SU-DHL-6 (cell line): Measurements from ENCODE around the gene HYDIN.

Experiments
- H2AFZ ChIP-seq: fragments of 200-600 bp; sonication (generic); 2 replicates; pipeline ENCODE4 v1.6.1; 2014; ENCODE audit warnings: low read depth, mild to moderate bottlenecking, moderate library complexity, mixed read lengths, antibody characterized with exemption, low read length; ENCODE audit not compliant: severe bottlenecking
- H3F3A ChIP-seq: fragments of 200-600 bp; shearing (Covaris generic); 2 replicates; pipeline ENCODE4 v1.6.0; 2016; ENCODE audit warnings: antibody characterized with exemption, mild to moderate bottlenecking; ENCODE audit not compliant: insufficient read depth
- H3K27ac ChIP-seq: fragments of 200-600 bp; sonication (generic); 2 replicates; pipeline ENCODE4 v1.5.1; 2016; ENCODE audit warnings: low read depth, mild to moderate bottlenecking, low read length, moderate library complexity, mixed read lengths
- H3K27me3 ChIP-seq: fragments of 200-600 bp; sonication (generic), shearing (Covaris generic); 2 replicates; pipeline ENCODE4 v1.6.0; 2014; ENCODE audit warnings: mild to moderate bottlenecking, low read length
- H3K36me3 ChIP-seq: fragments of 200-600 bp; sonication (generic); 2 replicates; pipeline ENCODE4 v1.6.1; 2014; ENCODE audit warnings: mild to moderate bottlenecking, low read length, mixed read lengths
- H3K4me2 ChIP-seq: fragments of 300-600, 200-600 bp; shearing (Covaris generic), sonication (generic); 2 replicates; pipeline ENCODE4 v1.6.0; 2014; ENCODE audit warnings: low read length, low read depth, mild to moderate bottlenecking; ENCODE audit not compliant: poor library complexity, severe bottlenecking
- H3K4me3 ChIP-seq: fragments of 200-600 bp; sonication (generic); 2 replicates; pipeline ENCODE4 v1.5.1; 2014; ENCODE audit warnings: antibody characterized with exemption, low read length, mild to moderate bottlenecking, mixed read lengths; ENCODE audit not compliant: insufficient read depth, poor library complexity, severe bottlenecking
- H3K79me2 ChIP-seq: fragments of 200-600 bp; sonication (generic); 2 replicates; pipeline ENCODE4 v1.6.1; 2014; ENCODE audit warnings: mild to moderate bottlenecking, low read length, moderate library complexity; ENCODE audit not compliant: insufficient read depth
- H3K9ac ChIP-seq: fragments of 200-600 bp; sonication (generic); 2 replicates; pipeline ENCODE4 v1.7.0; 2014; ENCODE audit warnings: mild to moderate bottlenecking, low read length
- H3K9me2 ChIP-seq: fragments of 200-600 bp; sonication (generic); replicated peaks from 2 replicates; pipeline ENCODE4 v1.6.1; 2014; ENCODE audit warnings: low read length; ENCODE audit not compliant: insufficient read depth
- H3K9me3 ChIP-seq: fragments of 200-600 bp; sonication (generic); 2 replicates; pipeline ENCODE4 v1.6.1; 2014; ENCODE audit warnings: low read length, mixed read lengths; ENCODE audit not compliant: insufficient read depth
- H4K20me1 ChIP-seq: fragments of 200-600 bp; sonication (generic); 2 replicates; pipeline ENCODE4 v1.6.1; 2014; ENCODE audit warnings: low read depth, mild to moderate bottlenecking, antibody characterized with exemption, low read length, moderate library complexity, mixed read lengths
- EZH2phosphoT487 ChIP-seq: fragments of 200-600 bp; sonication (generic), shearing (Covaris generic); conservative IDR thresholded peaks from 2 replicates; pipeline ENCODE4 v1.6.1; 2018; ENCODE audit warnings: mild to moderate bottlenecking, antibody characterized with exemption, low read length, moderate library complexity, mixed read lengths
- TF ChIP-seq, protein P1 (sequence below): fragments of 200-600 bp; sonication (generic); IDR thresholded peaks from one replicate; pipeline ENCODE4 v1.5.1; 2017; ENCODE audit warnings: antibody characterized with exemption, mild to moderate bottlenecking, low read length, moderate library complexity; ENCODE audit not compliant: insufficient read depth, poor library complexity, severe bottlenecking

The HYDIN gene

DNA sequence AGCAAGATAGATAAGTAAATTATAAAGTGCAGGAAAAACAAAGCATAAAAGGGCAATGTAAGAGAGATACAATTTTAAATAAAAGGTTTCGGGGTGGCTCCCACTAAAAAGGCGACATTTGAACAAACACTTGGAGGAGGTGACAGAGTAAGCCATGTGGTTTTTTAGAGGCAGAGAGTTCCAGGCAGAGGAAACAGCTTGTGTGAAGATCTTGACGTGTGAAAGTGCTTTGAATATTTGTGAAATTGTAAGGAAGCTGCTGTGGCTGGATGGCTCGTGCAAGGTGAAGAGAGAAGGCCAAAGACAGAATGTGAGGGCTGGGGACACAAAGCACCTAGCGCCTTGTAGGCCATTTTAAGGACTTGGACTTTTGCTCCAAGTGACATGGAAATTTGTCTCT is 28.6 kb upstream of the HYDIN start:
- H2AFZ ChIP-seq = no peak overlapping the region
- no peaks in the 10 kb centered on the region for H3K36me3 ChIP-seq
- no peaks in the 10 kb centered on the region for H3K79me2 ChIP-seq
- no peak overlapping the region for H3K4me2 ChIP-seq
- no peaks in the 10 kb centered on the region for H4K20me1 ChIP-seq
- no peak overlapping the region for H3K27ac ChIP-seq
- no peaks in the 10 kb centered on the region for H3K9me2 ChIP-seq
- H3K4me3 ChIP-seq = no peak overlapping the region
- no peaks in the 10 kb centered on the region for H3F3A ChIP-seq
- H3K9ac ChIP-seq = no peak overlapping the region
- no peak for TF ChIP-seq EZH2phosphoT487
- TF ChIP-seq, protein P1, sequence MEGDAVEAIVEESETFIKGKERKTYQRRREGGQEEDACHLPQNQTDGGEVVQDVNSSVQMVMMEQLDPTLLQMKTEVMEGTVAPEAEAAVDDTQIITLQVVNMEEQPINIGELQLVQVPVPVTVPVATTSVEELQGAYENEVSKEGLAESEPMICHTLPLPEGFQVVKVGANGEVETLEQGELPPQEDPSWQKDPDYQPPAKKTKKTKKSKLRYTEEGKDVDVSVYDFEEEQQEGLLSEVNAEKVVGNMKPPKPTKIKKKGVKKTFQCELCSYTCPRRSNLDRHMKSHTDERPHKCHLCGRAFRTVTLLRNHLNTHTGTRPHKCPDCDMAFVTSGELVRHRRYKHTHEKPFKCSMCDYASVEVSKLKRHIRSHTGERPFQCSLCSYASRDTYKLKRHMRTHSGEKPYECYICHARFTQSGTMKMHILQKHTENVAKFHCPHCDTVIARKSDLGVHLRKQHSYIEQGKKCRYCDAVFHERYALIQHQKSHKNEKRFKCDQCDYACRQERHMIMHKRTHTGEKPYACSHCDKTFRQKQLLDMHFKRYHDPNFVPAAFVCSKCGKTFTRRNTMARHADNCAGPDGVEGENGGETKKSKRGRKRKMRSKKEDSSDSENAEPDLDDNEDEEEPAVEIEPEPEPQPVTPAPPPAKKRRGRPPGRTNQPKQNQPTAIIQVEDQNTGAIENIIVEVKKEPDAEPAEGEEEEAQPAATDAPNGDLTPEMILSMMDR = no peak
- no peaks in the 10 kb centered on the region for H3K9me3 ChIP-seq
- H3K27me3 ChIP-seq = no peaks in the 10 kb centered on the region

DNA sequence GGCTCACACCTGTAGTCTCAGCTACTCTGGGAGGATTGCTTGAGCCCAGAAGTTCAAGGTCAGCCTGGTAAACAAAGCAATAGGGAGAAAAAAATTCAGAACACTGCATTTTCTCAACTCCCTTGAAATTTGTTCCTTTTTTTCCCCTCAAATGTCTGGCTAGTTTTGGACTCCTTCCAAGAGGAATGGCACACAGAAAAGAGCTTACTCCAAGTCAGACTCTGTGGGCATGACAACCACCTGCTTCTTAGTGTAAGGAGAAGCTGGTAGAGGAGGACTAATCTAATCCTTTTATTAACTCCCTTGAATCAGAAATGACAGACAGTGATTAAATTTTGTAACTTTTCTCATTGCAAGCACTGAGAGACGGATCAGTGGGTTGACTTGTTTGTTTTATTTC is 27.9 kb upstream of the HYDIN start:
- Histone ChIP-seq H3K79me2 (no peaks in the 10 kb centered on the region), H3K4me3 (no peak overlapping the region), H4K20me1 (no peaks in the 10 kb centered on the region), H3K9me3 (no peaks in the 10 kb centered on the region), H3K4me2 (no peak overlapping the region), H3K9me2 (no peaks in the 10 kb centered on the region), H3K27me3 (no peaks in the 10 kb centered on the region), H3K27ac (no peak overlapping the region), H3K9ac (no peak overlapping the region), H3K36me3 (no peaks in the 10 kb centered on the region), H2AFZ (no peak overlapping the region), H3F3A (no peaks in the 10 kb centered on the region)
- TF ChIP-seq, protein P1 = no peak
- no peak for TF ChIP-seq EZH2phosphoT487

DNA sequence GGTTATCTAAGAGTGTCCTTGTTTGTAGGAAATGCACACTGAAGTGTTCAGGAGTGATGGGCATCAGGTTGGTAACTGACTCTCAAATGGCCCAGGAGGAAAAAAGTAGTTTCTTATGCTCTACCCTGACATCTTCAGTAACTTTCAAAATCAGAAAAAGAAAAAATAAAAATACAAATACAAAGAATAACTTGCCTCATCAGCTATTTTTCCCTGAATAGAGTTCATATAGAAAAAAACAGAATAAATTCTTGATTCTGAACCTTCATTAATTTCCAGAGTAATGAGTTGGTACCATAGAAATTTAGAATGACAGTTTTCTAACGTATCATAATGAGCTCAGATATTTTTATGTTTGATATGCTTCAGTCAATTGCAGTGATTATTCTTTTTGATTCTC is 27.2 kb upstream of the HYDIN start:
- Histone ChIP-seq H4K20me1 (no peaks in the 10 kb centered on the region), H3K36me3 (no peaks in the 10 kb centered on the region), H2AFZ (no peak overlapping the region), H3K9me2 (no peaks in the 10 kb centered on the region), H3F3A (no peaks in the 10 kb centered on the region), H3K9me3 (no peaks in the 10 kb centered on the region), H3K27me3 (no peaks in the 10 kb centered on the region), H3K4me3 (no peak overlapping the region), H3K27ac (no peak overlapping the region), H3K79me2 (no peaks in the 10 kb centered on the region), H3K4me2 (no peak overlapping the region), H3K9ac (no peak overlapping the region)
- no peak for TF ChIP-seq EZH2phosphoT487
- TF ChIP-seq, protein P1 = no peak

DNA sequence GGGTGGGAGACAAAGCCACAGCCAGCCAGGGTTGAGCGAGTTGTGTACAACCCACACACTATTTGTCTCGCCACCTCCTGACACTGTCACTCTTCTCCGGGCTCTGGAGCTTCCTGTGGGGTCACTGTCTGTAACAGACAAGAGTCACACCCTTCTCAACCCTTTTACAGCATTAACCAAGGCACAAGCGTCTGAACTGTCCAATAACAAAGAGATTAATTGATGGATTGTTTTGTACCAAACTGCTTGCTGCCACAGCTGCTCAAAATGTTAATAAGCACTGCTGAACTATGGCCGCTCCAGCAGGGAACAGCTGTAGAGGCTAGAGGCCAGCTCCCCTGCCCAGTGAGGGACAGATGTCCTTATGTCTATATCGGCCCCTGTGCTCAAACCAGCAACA is 25.2 kb upstream of the HYDIN start:
- Histone ChIP-seq H3K9me3 (no peaks in the 10 kb centered on the region), H4K20me1 (no peaks in the 10 kb centered on the region), H3K9me2 (no peaks in the 10 kb centered on the region), H3K79me2 (no peaks in the 10 kb centered on the region), H3K9ac (no peak overlapping the region), H2AFZ (no peak overlapping the region), H3F3A (no peaks in the 10 kb centered on the region), H3K27me3 (no peaks in the 10 kb centered on the region), H3K4me2 (no peak overlapping the region), H3K27ac (no peak overlapping the region), H3K4me3 (no peak overlapping the region), H3K36me3 (no peaks in the 10 kb centered on the region)
- no peak for TF ChIP-seq EZH2phosphoT487
- TF ChIP-seq, protein P1 = no peak
